HEK293 (cell line): ENCODE results near the gene PIERCE2.

Source experiments
- CTCF ChIP-seq: fragments of 450-650 bp; formaldehyde crosslinking; IDR thresholded peaks from 2 replicates; pipeline ENCODE4 v1.5.1; 2016; ENCODE audit warnings: missing biosample characterization, missing genetic modification characterization
- TRIM28 ChIP-seq: IDR thresholded peaks from 2 replicates; pipeline ENCODE4 v1.6.1; 2011; ENCODE audit warnings: low read length, control low read depth, borderline replicate concordance
- TSHZ1 ChIP-seq: fragments of 450-650 bp; formaldehyde crosslinking; IDR thresholded peaks from 2 replicates; pipeline ENCODE4 v1.5.1; 2016; ENCODE audit warnings: missing biosample characterization, missing genetic modification characterization, borderline replicate concordance
- ZBTB20 ChIP-seq: fragments of 450-650 bp; formaldehyde crosslinking; IDR thresholded peaks from 2 replicates; pipeline ENCODE4 v1.5.1; 2016; ENCODE audit warnings: missing biosample characterization, missing genetic modification characterization
- ZBTB7A ChIP-seq: fragments of 450-650 bp; formaldehyde crosslinking; IDR thresholded peaks from 2 replicates; pipeline ENCODE4 v1.5.1; 2016; ENCODE audit warnings: low read depth, missing biosample characterization, missing genetic modification characterization
- ZNF274 ChIP-seq, 2 experiments: fragments of 200-500 bp in 1 of 2; fragments of 450-650 bp in 1 of 2; sonication (Bioruptor generic) in 1 of 2; formaldehyde crosslinking in 1 of 2; IDR thresholded peaks; 2 replicates each; pipeline versions ENCODE4 v1.5.1 to v1.6.1; 2014 to 2016; ENCODE audit warnings: borderline replicate concordance in 1 of 2, inconsistent platforms in 1 of 2, low read length in 1 of 2, missing biosample characterization in 1 of 2, missing genetic modification characterization in 1 of 2
- ZNF558 ChIP-seq: fragments of 450-650 bp; formaldehyde crosslinking; IDR thresholded peaks from 2 replicates; pipeline ENCODE4 v1.5.1; 2016; ENCODE audit warnings: missing biosample characterization, missing genetic modification characterization
- ZNF830 ChIP-seq: fragments of 450-650 bp; IDR thresholded peaks from 2 replicates; pipeline ENCODE4 v1.5.0; 2018; ENCODE audit warnings: missing biosample characterization, missing genetic modification characterization, low read depth, mild to moderate bottlenecking, moderate library complexity
- ZNF843 ChIP-seq: fragments of 450-650 bp; formaldehyde crosslinking; IDR thresholded peaks from 2 replicates; pipeline ENCODE4 v1.5.1; 2016; ENCODE audit warnings: missing biosample characterization, missing genetic modification characterization
- ZSCAN18 ChIP-seq: fragments of 450-650 bp; formaldehyde crosslinking; IDR thresholded peaks from 2 replicates; pipeline ENCODE4 v1.5.1; 2016; ENCODE audit warnings: missing biosample characterization, missing genetic modification characterization

- no peak for TF ChIP-seq ZSCAN18 (tag by site-specific recombination)
- TF ChIP-seq ZNF843 (tag by site-specific recombination): no peak
- TF ChIP-seq ZNF274 (IDR thresholded peaks at IDR 0.05; ENCODE audit: low read length): no peak
- no peak for TF ChIP-seq ZNF274 (tag by site-specific recombination; IDR thresholded peaks at IDR 0.05; ENCODE audit: borderline replicate concordance)
- no peak for TF ChIP-seq TRIM28
- no peak for TF ChIP-seq ZNF558 (tag by site-specific recombination)
- TF ChIP-seq CTCF (tag by site-specific recombination): 0 out of 2 replicates have a peak, but pooled peaks have one; percentile 9
- TF ChIP-seq ZBTB20: no peak
- no peak for TF ChIP-seq ZBTB7A (tag by site-specific recombination)
- no peak for TF ChIP-seq ZNF830 (tag by site-specific recombination)
- TF ChIP-seq TSHZ1 (tag by site-specific recombination): no peak
Observed at GRCh38 chr15:55434989-55435825, 26.9 kb downstream of the PIERCE2 start.
